NK-92 (cell line): ENCODE measurements around the gene PLCB3.
"Not testable (repeated sequence)": the region's sequence is repeated elsewhere in the genome, so short reads cannot be mapped to it uniquely, and the experiment has no call there.

Source experiments
- DNase-seq: peaks from one replicate; lab custom pipeline; 2025; ENCODE audit not compliant: unreplicated experiment; lab: John Stamatoyannopoulos, UW

PLCB3 gene

GRCh38 chr11:64303109-64304031, 52.0 kb downstream of the PLCB3 start:
- no peak for DNase-seq

- no peak for DNase-seq
These were observed 52.6 kb downstream of the PLCB3 start for GRCh38 chr11:64304032-64304315.

DNA sequence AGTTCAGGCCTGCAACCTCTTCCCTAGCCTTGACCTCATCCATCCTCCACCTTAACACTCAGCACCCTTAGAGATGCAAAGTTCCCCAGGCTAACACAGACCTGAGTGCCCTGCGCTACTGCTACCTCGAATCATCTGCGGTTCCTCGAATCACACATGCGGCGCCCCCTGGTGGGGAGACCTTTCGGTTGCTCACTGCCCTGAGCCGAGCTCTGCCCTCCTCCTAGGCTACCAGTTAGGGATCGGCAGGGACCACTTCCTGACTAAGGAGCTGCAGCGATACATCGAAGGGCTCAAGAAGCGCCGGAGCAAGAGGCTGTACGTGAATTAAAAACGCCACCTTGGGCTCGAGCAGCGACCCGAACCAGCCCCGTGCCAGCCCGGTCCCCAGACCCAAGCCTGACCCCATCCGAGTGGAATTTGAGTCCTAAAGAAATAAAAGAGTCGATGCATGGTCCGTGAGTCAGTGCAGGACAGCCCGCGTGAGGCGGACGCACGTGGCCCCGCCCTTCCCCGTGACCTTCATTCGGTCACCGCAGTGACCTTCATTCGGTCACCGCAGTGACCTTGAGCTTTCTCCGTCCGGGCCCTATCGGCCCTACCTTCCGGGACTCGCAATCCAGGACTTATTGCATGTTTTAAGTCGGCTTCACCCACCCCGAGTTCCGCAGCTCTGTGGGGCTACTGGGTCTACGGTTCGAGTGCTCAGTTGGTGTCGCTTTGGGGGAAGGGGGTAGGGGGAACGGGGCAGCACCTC, 53.2 kb downstream of the PLCB3 start:
- DNase-seq = no peak

DNA sequence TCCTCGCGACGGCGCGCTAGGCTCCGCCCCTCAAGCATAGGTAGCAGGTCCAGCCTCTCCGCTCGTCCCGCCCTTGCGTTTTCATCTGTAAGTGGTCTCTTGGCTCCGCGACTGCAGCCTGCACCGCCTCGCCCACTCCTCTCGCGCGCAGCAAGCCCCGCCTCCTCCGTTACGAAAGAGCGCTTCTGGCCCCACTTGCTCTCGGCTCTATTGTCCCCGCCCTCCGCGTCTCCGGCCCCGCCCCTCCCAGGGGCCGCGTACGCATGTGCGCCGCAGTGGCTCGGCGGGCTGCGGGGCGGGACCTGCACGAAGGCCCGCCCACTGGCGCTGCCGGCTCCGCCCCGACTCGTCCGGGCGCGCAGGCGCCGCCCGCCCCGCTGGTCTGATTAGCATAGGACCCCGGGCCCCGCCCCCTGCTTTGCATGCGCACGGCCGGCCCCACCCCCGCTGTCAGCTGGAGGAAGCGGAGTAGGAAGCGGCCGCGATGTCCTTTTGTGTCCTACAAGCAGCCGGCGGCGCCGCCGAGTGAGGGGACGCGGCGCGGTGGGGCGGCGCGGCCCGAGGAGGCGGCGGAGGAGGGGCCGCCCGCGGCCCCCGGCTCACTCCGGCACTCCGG, 53.9 kb downstream of the PLCB3 start, which contains the start of gene ESRRA:
Gene ESRRA, plus strand, starts transcription at position 450 of the 616 bp plus-strand sequence. CDS start 1,656 bp downstream, outside the sequence.
- peak; percentile 100 for DNase-seq

DNA sequence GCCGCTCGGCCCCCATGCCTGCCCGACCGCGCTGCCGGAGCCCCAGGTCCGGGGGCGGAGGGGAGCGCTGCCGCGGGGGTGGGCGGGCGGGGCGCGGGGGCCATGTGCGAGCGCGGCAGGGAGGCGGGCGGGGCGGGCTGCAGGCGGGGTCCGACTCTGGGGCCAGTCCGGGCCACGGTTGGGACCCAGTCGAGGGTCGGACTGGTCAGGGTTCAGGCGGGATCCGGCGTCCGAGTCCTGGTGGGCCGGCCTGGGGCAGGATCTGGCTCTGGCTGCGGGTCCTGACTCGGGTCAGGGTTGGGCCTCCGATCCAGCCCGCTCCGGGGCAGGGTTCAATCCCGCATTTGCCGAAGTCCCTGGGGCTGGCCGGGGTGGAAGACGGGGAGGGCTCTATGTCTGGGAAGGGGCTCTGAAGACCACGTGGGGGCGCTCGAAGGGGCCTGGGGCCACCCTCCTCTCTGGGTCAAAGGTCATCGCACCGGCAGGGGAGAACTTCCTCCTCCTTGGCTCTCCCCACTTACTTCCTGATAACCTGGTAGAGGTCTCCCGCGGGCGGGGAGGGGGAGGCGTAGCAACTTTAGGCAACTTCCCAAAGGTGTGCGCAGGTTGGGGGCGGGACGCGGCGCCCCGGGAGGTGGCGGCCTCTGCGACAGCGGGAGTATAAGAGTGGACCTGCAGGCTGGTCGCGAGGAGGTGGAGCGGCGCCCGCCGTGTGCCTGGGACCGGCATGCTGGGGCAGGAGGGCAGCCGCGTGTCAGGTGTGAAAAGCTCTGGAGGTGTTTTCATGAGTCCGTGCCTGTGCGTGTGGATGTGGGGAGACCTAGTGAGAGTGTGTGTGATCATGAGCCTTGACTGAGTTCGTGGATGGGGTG, 54.6 kb downstream of the PLCB3 start:
- DNase-seq = no peak

- no peak for DNase-seq
These were observed 55.2 kb downstream of the PLCB3 start for GRCh38 chr11:64306563-64306875.

GRCh38 chr11:64306876-64307622, 55.7 kb downstream of the PLCB3 start:
- no peak for DNase-seq

- DNase-seq = not testable (repeated sequence)
These were observed 56.5 kb downstream of the PLCB3 start for GRCh38 chr11:64307795-64308194.

DNA sequence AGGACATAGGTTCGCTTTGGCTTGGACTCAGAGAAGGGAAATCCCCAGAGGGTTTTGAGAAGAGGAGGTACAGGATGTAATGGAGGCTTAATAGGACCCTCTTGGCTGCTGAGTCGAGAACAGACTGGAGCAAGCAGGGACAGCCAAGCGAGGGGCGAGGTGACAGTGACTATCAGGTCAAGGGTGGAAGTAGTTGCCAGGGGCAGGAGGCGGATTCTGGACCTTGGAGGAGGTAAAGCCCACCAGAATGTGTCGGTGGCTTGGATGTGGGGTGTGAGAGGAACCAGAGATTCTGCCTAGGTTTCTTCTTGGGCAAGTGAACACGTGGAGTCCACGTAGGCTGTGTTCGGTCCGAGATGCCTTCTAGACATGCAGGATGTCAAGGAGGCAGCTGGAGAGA, 61.6 kb downstream of the PLCB3 start:
- no peak for DNase-seq

GRCh38 chr11:64313491-64314145, 62.3 kb downstream of the PLCB3 start:
- no peak for DNase-seq

DNA sequence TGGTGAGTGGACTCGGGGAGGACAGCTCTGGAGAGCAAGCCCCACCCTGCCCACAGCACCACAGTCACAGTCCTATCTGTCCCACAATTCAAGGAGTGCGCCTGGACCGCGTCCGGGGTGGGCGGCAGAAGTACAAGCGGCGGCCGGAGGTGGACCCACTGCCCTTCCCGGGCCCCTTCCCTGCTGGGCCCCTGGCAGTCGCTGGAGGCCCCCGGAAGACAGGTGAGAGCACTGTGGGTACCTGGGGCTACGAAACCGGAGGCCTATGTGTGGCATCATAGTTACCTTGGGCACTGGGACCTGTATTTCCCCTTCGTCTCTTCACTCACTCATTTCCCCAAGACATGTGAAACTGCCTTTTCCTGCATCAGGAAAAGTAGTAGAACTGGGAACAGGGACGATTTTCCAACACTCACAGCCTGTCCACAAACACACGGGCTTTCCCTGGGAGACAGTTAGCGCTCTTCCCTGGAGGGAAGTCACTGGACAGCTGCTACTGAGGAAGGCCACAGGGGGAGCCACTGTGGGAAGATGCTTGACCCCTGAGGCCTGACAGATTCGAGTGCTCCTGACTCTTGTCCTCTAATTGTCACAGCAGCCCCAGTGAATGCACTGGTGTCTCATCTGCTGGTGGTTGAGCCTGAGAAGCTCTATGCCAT, 62.9 kb downstream of the PLCB3 start:
- DNase-seq = no peak

- DNase-seq = no peak
These were observed 63.7 kb downstream of the PLCB3 start for GRCh38 chr11:64314805-64315561.

DNA sequence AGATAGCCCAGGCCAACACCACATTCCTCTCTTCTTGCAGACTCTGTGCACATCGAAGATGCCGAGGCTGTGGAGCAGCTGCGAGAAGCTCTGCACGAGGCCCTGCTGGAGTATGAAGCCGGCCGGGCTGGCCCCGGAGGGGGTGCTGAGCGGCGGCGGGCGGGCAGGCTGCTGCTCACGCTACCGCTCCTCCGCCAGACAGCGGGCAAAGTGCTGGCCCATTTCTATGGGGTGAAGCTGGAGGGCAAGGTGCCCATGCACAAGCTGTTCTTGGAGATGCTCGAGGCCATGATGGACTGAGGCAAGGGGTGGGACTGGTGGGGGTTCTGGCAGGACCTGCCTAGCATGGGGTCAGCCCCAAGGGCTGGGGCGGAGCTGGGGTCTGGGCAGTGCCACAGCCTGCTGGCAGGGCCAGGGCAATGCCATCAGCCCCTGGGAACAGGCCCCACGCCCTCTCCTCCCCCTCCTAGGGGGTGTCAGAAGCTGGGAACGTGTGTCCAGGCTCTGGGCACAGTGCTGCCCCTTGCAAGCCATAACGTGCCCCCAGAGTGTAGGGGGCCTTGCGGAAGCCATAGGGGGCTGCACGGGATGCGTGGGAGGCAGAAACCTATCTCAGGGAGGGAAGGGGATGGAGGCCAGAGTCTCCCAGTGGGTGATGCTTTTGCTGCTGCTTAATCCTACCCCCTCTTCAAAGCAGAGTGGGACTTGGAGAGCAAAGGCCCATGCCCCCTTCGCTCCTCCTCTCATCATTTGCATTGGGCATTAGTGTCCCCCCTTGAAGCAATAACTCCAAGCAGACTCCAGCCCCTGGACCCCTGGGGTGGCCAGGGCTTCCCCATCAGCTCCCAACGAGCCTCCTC, 64.6 kb downstream of the PLCB3 start:
- not testable (repeated sequence) for DNase-seq

- DNase-seq = no peak
These were observed 65.5 kb downstream of the PLCB3 start for GRCh38 chr11:64316672-64317324.

- DNase-seq = peak; percentile 88
These were observed 66.1 kb downstream of the PLCB3 start, which contains the start of gene TRMT112 for GRCh38 chr11:64317325-64317960. Gene TRMT112, minus strand, starts transcription at chr11:64317559. Its CDS starts 33 bp downstream, at chr11:64317526.

- peak; percentile 67 for DNase-seq
These were observed 66.8 kb downstream of the PLCB3 start, which contains the start of gene PRDX5 for GRCh38 chr11:64317961-64318765. Gene PRDX5, plus strand, starts transcription at chr11:64318121. Its CDS starts 95 bp downstream, at chr11:64318216.
